ENCODE data around the gene PRDM16. TPM values are rescaled to one million over a fixed set of nuclear protein-coding genes. Genes with fewer than 3 reads are reported as not detected.
A peak's percentile ranks its signal among the peaks of the same experiment; 100 is the strongest.

Gene PRDM16
- total and polyA plus RNA-seq, 2 of the 13 experiments (the other 11 are each of a cell fraction or from before 2014, with no cell fraction given) = 0.15 to 0.81 TPM

GRCh38 chr1:3170561-3171453, 101.8 kb downstream of the PRDM16 start (continued):
- TF ChIP-seq ZNF556 (CRISPR knock-in tag; IDR thresholded peaks at IDR 0.05; ENCODE audit: borderline replicate concordance) (no peak), ERF (CRISPR knock-in tag; IDR thresholded peaks at IDR 0.05) (peak; percentile 16; the same call in 1 of the 2 replicates), ZNF18 (CRISPR knock-in tag; IDR thresholded peaks at IDR 0.05; ENCODE audit: insufficient replicate concordance) (no peak), ZNF770 (CRISPR knock-in tag; IDR thresholded peaks at IDR 0.05) (peak; percentile 82), SIX1 (CRISPR knock-in tag; IDR thresholded peaks at IDR 0.05; ENCODE audit: borderline replicate concordance) (no peak), MBNL3 (CRISPR knock-in tag; conservative IDR thresholded peaks at IDR 0.05) (no peak), REXO4 (CRISPR knock-in tag; IDR thresholded peaks at IDR 0.05; ENCODE audit: borderline replicate concordance) (no peak), HNRNPUL1 (IDR thresholded peaks at IDR 0.05; ENCODE audit: low read depth, low read length) (no peak), GATA4 (IDR thresholded peaks at IDR 0.05; ENCODE audit: borderline replicate concordance, low read depth) (no peak), RORA (CRISPR knock-in tag; IDR thresholded peaks at IDR 0.05) (no peak), ZNF235 (CRISPR knock-in tag; IDR thresholded peaks at IDR 0.05; ENCODE audit: borderline replicate concordance) (no peak; the same call in 1 of the 2 replicates), ZSCAN21 (CRISPR knock-in tag; IDR thresholded peaks at IDR 0.05; ENCODE audit: borderline replicate concordance) (no peak)
- TF ChIP-seq, protein P1, sequence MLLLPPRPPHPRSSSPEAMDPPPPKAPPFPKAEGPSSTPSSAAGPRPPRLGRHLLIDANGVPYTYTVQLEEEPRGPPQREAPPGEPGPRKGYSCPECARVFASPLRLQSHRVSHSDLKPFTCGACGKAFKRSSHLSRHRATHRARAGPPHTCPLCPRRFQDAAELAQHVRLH (CRISPR knock-in tag; IDR thresholded peaks at IDR 0.05; ENCODE audit: borderline replicate concordance, low read depth) = no peak
- TF ChIP-seq, protein P2, sequence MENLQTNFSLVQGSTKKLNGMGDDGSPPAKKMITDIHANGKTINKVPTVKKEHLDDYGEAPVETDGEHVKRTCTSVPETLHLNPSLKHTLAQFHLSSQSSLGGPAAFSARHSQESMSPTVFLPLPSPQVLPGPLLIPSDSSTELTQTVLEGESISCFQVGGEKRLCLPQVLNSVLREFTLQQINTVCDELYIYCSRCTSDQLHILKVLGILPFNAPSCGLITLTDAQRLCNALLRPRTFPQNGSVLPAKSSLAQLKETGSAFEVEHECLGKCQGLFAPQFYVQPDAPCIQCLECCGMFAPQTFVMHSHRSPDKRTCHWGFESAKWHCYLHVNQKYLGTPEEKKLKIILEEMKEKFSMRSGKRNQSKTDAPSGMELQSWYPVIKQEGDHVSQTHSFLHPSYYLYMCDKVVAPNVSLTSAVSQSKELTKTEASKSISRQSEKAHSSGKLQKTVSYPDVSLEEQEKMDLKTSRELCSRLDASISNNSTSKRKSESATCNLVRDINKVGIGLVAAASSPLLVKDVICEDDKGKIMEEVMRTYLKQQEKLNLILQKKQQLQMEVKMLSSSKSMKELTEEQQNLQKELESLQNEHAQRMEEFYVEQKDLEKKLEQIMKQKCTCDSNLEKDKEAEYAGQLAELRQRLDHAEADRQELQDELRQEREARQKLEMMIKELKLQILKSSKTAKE (CRISPR knock-in tag; IDR thresholded peaks at IDR 0.05; ENCODE audit: borderline replicate concordance) = no peak
- TF ChIP-seq, protein P3, sequence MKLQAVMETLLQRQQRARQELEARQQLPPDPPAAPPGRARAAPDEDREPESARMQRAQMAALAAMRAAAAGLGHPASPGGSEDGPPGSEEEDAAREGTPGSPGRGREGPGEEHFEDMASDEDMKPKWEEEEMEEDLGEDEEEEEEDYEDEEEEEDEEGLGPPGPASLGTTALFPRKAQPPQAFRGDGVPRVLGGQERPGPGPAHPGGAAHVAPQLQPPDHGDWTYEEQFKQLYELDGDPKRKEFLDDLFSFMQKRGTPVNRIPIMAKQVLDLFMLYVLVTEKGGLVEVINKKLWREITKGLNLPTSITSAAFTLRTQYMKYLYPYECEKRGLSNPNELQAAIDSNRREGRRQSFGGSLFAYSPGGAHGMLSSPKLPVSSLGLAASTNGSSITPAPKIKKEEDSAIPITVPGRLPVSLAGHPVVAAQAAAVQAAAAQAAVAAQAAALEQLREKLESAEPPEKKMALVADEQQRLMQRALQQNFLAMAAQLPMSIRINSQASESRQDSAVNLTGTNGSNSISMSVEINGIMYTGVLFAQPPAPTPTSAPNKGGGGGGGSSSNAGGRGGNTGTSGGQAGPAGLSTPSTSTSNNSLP (IDR thresholded peaks at IDR 0.05; ENCODE audit: low read depth, low read length) = no peak
- TF ChIP-seq, protein P4, sequence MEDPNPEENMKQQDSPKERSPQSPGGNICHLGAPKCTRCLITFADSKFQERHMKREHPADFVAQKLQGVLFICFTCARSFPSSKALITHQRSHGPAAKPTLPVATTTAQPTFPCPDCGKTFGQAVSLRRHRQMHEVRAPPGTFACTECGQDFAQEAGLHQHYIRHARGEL (CRISPR knock-in tag; IDR thresholded peaks at IDR 0.05) = no peak
- TF ChIP-seq, protein P5, sequence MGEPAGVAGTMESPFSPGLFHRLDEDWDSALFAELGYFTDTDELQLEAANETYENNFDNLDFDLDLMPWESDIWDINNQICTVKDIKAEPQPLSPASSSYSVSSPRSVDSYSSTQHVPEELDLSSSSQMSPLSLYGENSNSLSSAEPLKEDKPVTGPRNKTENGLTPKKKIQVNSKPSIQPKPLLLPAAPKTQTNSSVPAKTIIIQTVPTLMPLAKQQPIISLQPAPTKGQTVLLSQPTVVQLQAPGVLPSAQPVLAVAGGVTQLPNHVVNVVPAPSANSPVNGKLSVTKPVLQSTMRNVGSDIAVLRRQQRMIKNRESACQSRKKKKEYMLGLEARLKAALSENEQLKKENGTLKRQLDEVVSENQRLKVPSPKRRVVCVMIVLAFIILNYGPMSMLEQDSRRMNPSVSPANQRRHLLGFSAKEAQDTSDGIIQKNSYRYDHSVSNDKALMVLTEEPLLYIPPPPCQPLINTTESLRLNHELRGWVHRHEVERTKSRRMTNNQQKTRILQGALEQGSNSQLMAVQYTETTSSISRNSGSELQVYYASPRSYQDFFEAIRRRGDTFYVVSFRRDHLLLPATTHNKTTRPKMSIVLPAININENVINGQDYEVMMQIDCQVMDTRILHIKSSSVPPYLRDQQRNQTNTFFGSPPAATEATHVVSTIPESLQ (CRISPR knock-in tag; conservative IDR thresholded peaks at IDR 0.05) = no peak
